Aorta (tissue), 5 donors: ENCODE measurements around the gene KCNK3. TPM values are rescaled to one million over a fixed set of nuclear protein-coding genes. Genes with fewer than 3 reads are reported as not detected.

Experiments
- ATAC-seq: fragments of 200-7000 bp; cut with Tn5 transposase; one replicate; pipeline ENCODE4 v1.9.1; 2022; ENCODE audit warnings: moderate library complexity; ENCODE audit not compliant: low FRiP score
- DNase-seq, 2 donors: peaks; one replicate each; pipeline ENCODE4 v3.0.0-alpha.2; 2020
- H3K27ac ChIP-seq, 2 donors: one replicate each; pipeline ENCODE4 v1.5.1; 2013; ENCODE audit warnings: low read length in 2 of 2, mild to moderate bottlenecking in 2 of 2, moderate library complexity in 2 of 2, control low read depth in 1 of 2, inconsistent platforms in 1 of 2, low read depth in 1 of 2
- H3K27me3 ChIP-seq, 2 donors: one replicate each; pipeline ENCODE4 v1.6.1; 2013; ENCODE audit warnings: control low read depth in 1 of 2, low read length in 1 of 2, mild to moderate bottlenecking in 1 of 2, moderate library complexity in 1 of 2; ENCODE audit not compliant: insufficient read depth in 2 of 2, control insufficient read depth in 1 of 2
- H3K36me3 ChIP-seq, 2 donors: one replicate each; pipeline ENCODE4 v1.6.1; 2013; ENCODE audit warnings: control low read depth in 1 of 2, low read length in 1 of 2, mild to moderate bottlenecking in 1 of 2; ENCODE audit not compliant: insufficient read depth in 2 of 2, control insufficient read depth in 1 of 2
- H3K4me1 ChIP-seq, 2 donors: one replicate each; pipeline ENCODE4 v1.6.1; 2013; ENCODE audit warnings: low read length in 2 of 2, control low read depth in 1 of 2, mild to moderate bottlenecking in 1 of 2, moderate library complexity in 1 of 2; ENCODE audit not compliant: insufficient read depth in 2 of 2, control insufficient read depth in 1 of 2
- H3K4me3 ChIP-seq, 2 donors: one replicate each; pipeline ENCODE4 v1.5.1; 2013; ENCODE audit warnings: low read length in 2 of 2, control low read depth in 1 of 2, mild to moderate bottlenecking in 1 of 2
- H3K9me3 ChIP-seq: one replicate; pipeline ENCODE4 v1.6.1; 2013; ENCODE audit warnings: mild to moderate bottlenecking, low read length; ENCODE audit not compliant: control insufficient read depth
- WGBS, 2 donors: extraction: QIAGEN DNeasy Blood & Tissue Kit; methylation state at CpG; one replicate each; pipeline ENCODE4 v1.1.7; 2013; 5-methylcytosine and 5-hydroxymethylcytosine counted together
- intact Hi-C, 2 donors: fragments of 100-400 bp; cut with DNase I; formaldehyde crosslinking; loops; one replicate each; pipeline versions ENCODE4 v1.14.2 to v1.15.0; 2022
- polyA plus RNA-seq, 2 donors: library from polyadenylated mRNA; stranded (reverse); fragments of 200-250 nt; gene quantifications; one replicate each; pipeline ENCODE4 v1.2.3, GENCODE V29; 2013
- total RNA-seq, 2 donors: library from RNA; stranded (reverse); fragmentation: NEBNext Ultra II Directional; extraction: Animal tissue kit (Norgen Biotek cat#: 25700); gene quantifications; one replicate each; pipeline ENCODE4 v1.2.1, GENCODE V29; 2021
- donor health status: healthy with polysubstance abuse.
- donor health status: Bipolar disorder and iron deficiency.
- donor health status: DM: no; HTN: no; CAD: no.
- donor health status: DM: no; HTN: no; CAD: no.
- donor health status: DM: yes; HTN: yes; CAD: no.

Gene KCNK3
- total and polyA plus RNA-seq, 4 donors = 0.63 to 14.7 (median 7.6) TPM

GRCh38 chr2:26776195-26776800 lies 83.8 kb downstream of the KCNK3 start:
- H3K36me3 ChIP-seq = peaks cover 0 to 8% of the 10 kb centered on the region in 2 donors
- ATAC-seq (no peak), DNase-seq (peak in 1 of 2 donors; percentile 40)
- H3K9me3 ChIP-seq = no peaks in the 10 kb centered on the region
- 89 to 91% methylated on average over 5 of the region's 5 CpGs for WGBS, 2 donors
- H3K4me3 ChIP-seq = no peak overlapping the region
- H3K27me3 ChIP-seq = no peaks in the 10 kb centered on the region
- no peaks in the 10 kb centered on the region for H3K4me1 ChIP-seq
- intact Hi-C loops = no loop called here
- no peak overlapping the region for H3K27ac ChIP-seq

- DNase-seq (peak in 1 of 2 donors; percentile 62), ATAC-seq (no peak)
- Histone ChIP-seq H3K4me1 (no peaks in the 10 kb centered on the region), H3K36me3 (peaks cover 0 to 8% of the 10 kb centered on the region in 2 donors), H3K4me3 (no peak overlapping the region), H3K27ac (no peak overlapping the region), H3K9me3 (no peaks in the 10 kb centered on the region), H3K27me3 (no peaks in the 10 kb centered on the region)
- intact Hi-C loops = no loop called here
- 93 to 97% methylated on average over 18 of the region's 18 CpGs for WGBS, 2 donors
These were observed 85.6 kb downstream of the KCNK3 start for GRCh38 chr2:26778098-26778497.

DNA sequence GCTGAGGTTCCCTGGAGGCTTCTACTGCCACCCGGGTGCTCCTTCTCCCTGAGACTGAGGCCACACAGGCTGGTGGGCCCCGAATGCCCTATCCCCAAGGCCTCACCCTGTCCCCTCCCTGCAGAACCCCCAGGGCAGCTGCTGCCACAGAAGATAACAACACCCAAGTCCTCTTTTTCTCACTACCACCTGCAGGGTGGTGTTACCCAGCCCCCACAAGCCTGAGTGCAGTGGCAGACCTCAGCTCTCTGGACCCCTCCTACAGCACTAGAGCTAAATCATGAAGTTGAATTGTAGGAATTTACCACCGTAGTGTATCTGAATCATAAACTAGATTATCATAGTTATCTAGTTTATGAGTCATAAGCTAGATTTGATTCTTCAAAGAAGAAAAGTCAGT lies 86.0 kb downstream of the KCNK3 start:
- 75 to 82% methylated on average over 3 of the region's 3 CpGs for WGBS, 2 donors
- H3K9me3 ChIP-seq = no peaks in the 10 kb centered on the region
- no peak overlapping the region for H3K4me3 ChIP-seq
- peaks cover 0 to 8% of the 10 kb centered on the region in 2 donors for H3K36me3 ChIP-seq
- no peaks in the 10 kb centered on the region for H3K4me1 ChIP-seq
- no peak overlapping the region for H3K27ac ChIP-seq
- no peaks in the 10 kb centered on the region for H3K27me3 ChIP-seq
- ATAC-seq = no peak
- intact Hi-C loops = no loop called here
- peak in 1 of 2 donors; percentile 55 for DNase-seq

DNA sequence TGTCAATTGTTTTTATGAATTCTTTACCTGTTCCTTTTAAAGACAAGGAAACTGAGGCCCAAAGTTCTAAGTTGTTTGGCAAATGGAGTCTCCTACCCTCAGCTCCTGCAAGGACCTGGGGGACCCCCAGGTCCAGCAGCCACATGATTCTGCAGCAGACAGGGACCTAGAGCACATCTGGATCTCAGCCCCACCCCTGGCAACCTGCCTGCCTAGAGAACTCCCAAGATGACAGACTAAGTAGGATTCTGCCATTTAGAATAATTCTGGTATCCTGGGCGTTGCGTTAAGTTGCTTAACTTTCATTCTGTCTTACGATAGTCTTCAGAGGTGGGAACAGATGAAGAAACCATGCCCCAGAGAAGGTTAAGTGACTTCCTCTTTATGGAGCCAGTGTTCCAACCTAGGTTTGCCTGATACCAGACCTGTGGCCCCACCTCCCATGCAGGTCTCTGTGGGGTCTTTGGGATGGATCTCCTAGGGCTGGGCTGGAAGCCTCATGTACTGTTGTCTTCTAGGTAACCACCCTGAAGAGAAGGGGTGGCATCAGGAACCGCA lies 87.8 kb downstream of the KCNK3 start:
- no peak overlapping the region for H3K27ac ChIP-seq
- peaks cover 0 to 6% of the 10 kb centered on the region in 2 donors for H3K36me3 ChIP-seq
- no peaks in the 10 kb centered on the region for H3K4me1 ChIP-seq
- no peaks in the 10 kb centered on the region for H3K9me3 ChIP-seq
- DNase-seq (no peak), ATAC-seq (no peak)
- no peaks in the 10 kb centered on the region for H3K27me3 ChIP-seq
- intact Hi-C loops = no loop called here
- H3K4me3 ChIP-seq = no peak overlapping the region
- 95 to 97% methylated on average over 4 of the region's 4 CpGs for WGBS, 2 donors

Other genes starting within 250 kb of the KCNK3 start
- gene OTOF, start 214.6 kb upstream of the KCNK3 start, total RNA-seq = under 1 TPM; 0.06 to 0.24 TPM
- gene OTOF, start 214.6 kb upstream of the KCNK3 start, polyA plus RNA-seq = not detected
- under 1 TPM in 1 of 2 donors, not detected in 1; 0.60 TPM for gene CIB4, start 51.4 kb upstream of the KCNK3 start, total RNA-seq
- not detected for gene CIB4, start 51.4 kb upstream of the KCNK3 start, polyA plus RNA-seq
- 10 to 100 TPM; 33.2 to 34.6 TPM for gene SLC35F6, start 71.6 kb downstream of the KCNK3 start, total RNA-seq
- 1 to 10 TPM; 9.6 to 10.0 TPM for gene SLC35F6, start 71.6 kb downstream of the KCNK3 start, polyA plus RNA-seq
- 1 to 10 TPM in 1 of 2 donors, under 1 TPM in 1; 0.23 to 1.2 TPM for gene CENPA, start 93.3 kb downstream of the KCNK3 start, total RNA-seq
- not detected for gene CENPA, start 93.3 kb downstream of the KCNK3 start, polyA plus RNA-seq
- gene DPYSL5, start 155.4 kb downstream of the KCNK3 start, total RNA-seq = not detected
- not detected for gene DPYSL5, start 155.4 kb downstream of the KCNK3 start, polyA plus RNA-seq